ENCODE results near the gene COG2. TPM values are rescaled to one million over a fixed set of nuclear protein-coding genes. Genes with fewer than 3 reads are reported as not detected.
"Not testable (repeated sequence)": the region's sequence is repeated elsewhere in the genome, so short reads cannot be mapped to it uniquely, and the experiment has no call there.

COG2 gene
- total RNA-seq, 1 donor from 2014 or later, result 25.9 TPM

GRCh38 chr1:230650300-230650699 lies 8.0 kb downstream of the COG2 start:
- no peak for TF ChIP-seq EZH2 (IDR thresholded peaks at IDR 0.05; ENCODE audit: insufficient read depth, low read length)
- no peak for TF ChIP-seq CTCF (IDR thresholded peaks at IDR 0.05; ENCODE audit: insufficient read depth, low read depth, low read length)
- Histone ChIP-seq H2AFZ (ENCODE audit: low read depth, low read length) (no peak overlapping the region), H3K9me3 (ENCODE audit: insufficient read depth, low read depth, low read length) (no peaks in the 10 kb centered on the region), H3K27ac (ENCODE audit: low read depth, low read length) (no peak overlapping the region), H3K9ac (ENCODE audit: low read length) (no peak overlapping the region), H3K36me3 (ENCODE audit: insufficient read depth, low read length) (no peaks in the 10 kb centered on the region), H3K4me2 (ENCODE audit: low read length) (no peak overlapping the region), H3K79me2 (ENCODE audit: insufficient read depth, low read length) (peaks cover 83% of the 10 kb centered on the region), H3K27me3 (ENCODE audit: insufficient read depth, low read length) (no peaks in the 10 kb centered on the region), H3K4me1 (ENCODE audit: insufficient read depth, low read length) (no peaks in the 10 kb centered on the region), H3K4me3 (ENCODE audit: insufficient read depth, low read depth, low read length) (no peak overlapping the region), H4K20me1 (ENCODE audit: insufficient read depth, low read length) (peaks cover 65% of the 10 kb centered on the region)
- FAIRE-seq (no peak), DNase-seq (ENCODE audit: low read depth) (no peak)
- Mint-ChIP-seq H3K36me3 (ENCODE audit: low read depth, unreplicated experiment) (peaks cover 11% of the 10 kb centered on the region), H3K4me3 (ENCODE audit: unreplicated experiment) (no peak overlapping the region), H3K27me3 (ENCODE audit: low read depth, unreplicated experiment) (no peaks in the 10 kb centered on the region), H3K4me1 (ENCODE audit: low read depth, unreplicated experiment) (no peaks in the 10 kb centered on the region), H3K9me3 (ENCODE audit: unreplicated experiment) (peaks cover 4% of the 10 kb centered on the region), H3K27ac (ENCODE audit: unreplicated experiment) (no peak overlapping the region)

GRCh38 chr1:230651235-230651634 lies 9.0 kb downstream of the COG2 start:
- FAIRE-seq (no peak), DNase-seq (ENCODE audit: low read depth) (no peak)
- Histone ChIP-seq H3K9ac (ENCODE audit: low read length) (no peak overlapping the region), H2AFZ (ENCODE audit: low read depth, low read length) (no peak overlapping the region), H3K4me1 (ENCODE audit: insufficient read depth, low read length) (no peaks in the 10 kb centered on the region), H3K36me3 (ENCODE audit: insufficient read depth, low read length) (no peaks in the 10 kb centered on the region), H3K79me2 (ENCODE audit: insufficient read depth, low read length) (peaks cover 77% of the 10 kb centered on the region), H3K4me2 (ENCODE audit: low read length) (no peak overlapping the region), H4K20me1 (ENCODE audit: insufficient read depth, low read length) (peaks cover 65% of the 10 kb centered on the region), H3K4me3 (ENCODE audit: insufficient read depth, low read depth, low read length) (no peak overlapping the region), H3K27me3 (ENCODE audit: insufficient read depth, low read length) (no peaks in the 10 kb centered on the region), H3K27ac (ENCODE audit: low read depth, low read length) (no peak overlapping the region), H3K9me3 (ENCODE audit: insufficient read depth, low read depth, low read length) (no peaks in the 10 kb centered on the region)
- Mint-ChIP-seq H3K27ac (ENCODE audit: unreplicated experiment) (no peak overlapping the region), H3K4me3 (ENCODE audit: unreplicated experiment) (no peak overlapping the region), H3K4me1 (ENCODE audit: low read depth, unreplicated experiment) (no peaks in the 10 kb centered on the region), H3K36me3 (ENCODE audit: low read depth, unreplicated experiment) (peaks cover 8% of the 10 kb centered on the region), H3K27me3 (ENCODE audit: low read depth, unreplicated experiment) (no peaks in the 10 kb centered on the region), H3K9me3 (ENCODE audit: unreplicated experiment) (peaks cover 4% of the 10 kb centered on the region)
- no peak for TF ChIP-seq EZH2 (IDR thresholded peaks at IDR 0.05; ENCODE audit: insufficient read depth, low read length)
- TF ChIP-seq CTCF (IDR thresholded peaks at IDR 0.05; ENCODE audit: insufficient read depth, low read depth, low read length), result no peak

GRCh38 chr1:230656719-230657118 lies 14.4 kb downstream of the COG2 start:
- not testable (repeated sequence) for H3K27me3 Mint-ChIP-seq (ENCODE audit: low read depth, unreplicated experiment); H3K4me3 Mint-ChIP-seq (ENCODE audit: unreplicated experiment); H3K27ac Mint-ChIP-seq (ENCODE audit: unreplicated experiment); H3K36me3 ChIP-seq (ENCODE audit: insufficient read depth, low read length); H3K4me1 ChIP-seq (ENCODE audit: insufficient read depth, low read length); FAIRE-seq; H3K27ac ChIP-seq (ENCODE audit: low read depth, low read length); H3K36me3 Mint-ChIP-seq (ENCODE audit: low read depth, unreplicated experiment); H3K9me3 ChIP-seq (ENCODE audit: insufficient read depth, low read depth, low read length); H3K9me3 Mint-ChIP-seq (ENCODE audit: unreplicated experiment); H3K9ac ChIP-seq (ENCODE audit: low read length); H3K27me3 ChIP-seq (ENCODE audit: insufficient read depth, low read length); DNase-seq (ENCODE audit: low read depth); H2AFZ ChIP-seq (ENCODE audit: low read depth, low read length); H3K4me3 ChIP-seq (ENCODE audit: insufficient read depth, low read depth, low read length); H3K4me2 ChIP-seq (ENCODE audit: low read length); H3K4me1 Mint-ChIP-seq (ENCODE audit: low read depth, unreplicated experiment)
- Histone ChIP-seq H4K20me1 (ENCODE audit: insufficient read depth, low read length) (peaks cover 23% of the 10 kb centered on the region), H3K79me2 (ENCODE audit: insufficient read depth, low read length) (peaks cover 28% of the 10 kb centered on the region)

GRCh38 chr1:230658103-230658502 lies 15.8 kb downstream of the COG2 start:
- not testable (repeated sequence) for H3K27me3 ChIP-seq (ENCODE audit: insufficient read depth, low read length); H3K4me3 Mint-ChIP-seq (ENCODE audit: unreplicated experiment); DNase-seq (ENCODE audit: low read depth); H3K9me3 Mint-ChIP-seq (ENCODE audit: unreplicated experiment); H3K36me3 ChIP-seq (ENCODE audit: insufficient read depth, low read length); H3K27me3 Mint-ChIP-seq (ENCODE audit: low read depth, unreplicated experiment); H3K27ac Mint-ChIP-seq (ENCODE audit: unreplicated experiment); H3K4me2 ChIP-seq (ENCODE audit: low read length); H3K4me1 Mint-ChIP-seq (ENCODE audit: low read depth, unreplicated experiment); H3K9me3 ChIP-seq (ENCODE audit: insufficient read depth, low read depth, low read length); H3K4me3 ChIP-seq (ENCODE audit: insufficient read depth, low read depth, low read length); H3K27ac ChIP-seq (ENCODE audit: low read depth, low read length); H3K9ac ChIP-seq (ENCODE audit: low read length); FAIRE-seq; H3K36me3 Mint-ChIP-seq (ENCODE audit: low read depth, unreplicated experiment); H2AFZ ChIP-seq (ENCODE audit: low read depth, low read length); H3K4me1 ChIP-seq (ENCODE audit: insufficient read depth, low read length)
- H4K20me1 ChIP-seq (ENCODE audit: insufficient read depth, low read length), result peaks cover 14% of the 10 kb centered on the region
- H3K79me2 ChIP-seq (ENCODE audit: insufficient read depth, low read length), result peaks cover 15% of the 10 kb centered on the region

Data from astrocyte (in vitro differentiated cells and primary cell).